Vagina (tissue), 2 donors: ENCODE data around the gene CACNA1I. TPM values are rescaled to one million over a fixed set of nuclear protein-coding genes. Genes with fewer than 3 reads are reported as not detected.

ENCODE experiments used
- DNase-seq, 2 donors: peaks; one replicate each; pipeline ENCODE4 v3.0.0-alpha.2; 2017; ENCODE audit errors: extremely low spot score in 2 of 2
- H3K27ac ChIP-seq: fragments of 200-600 bp; sonication (generic); one replicate; pipeline ENCODE4 v1.5.1; 2019
- H3K27me3 ChIP-seq: fragments of 200-600 bp; sonication (generic); one replicate; pipeline ENCODE4 v1.5.1; 2019
- H3K36me3 ChIP-seq, 2 donors: fragments of 200-600 bp; sonication (generic); one replicate each; pipeline ENCODE4 v1.5.1; 2017 to 2019
- H3K4me1 ChIP-seq: fragments of 200-600 bp; sonication (generic); one replicate; pipeline ENCODE4 v1.5.1; 2019
- H3K4me3 ChIP-seq, 2 donors: fragments of 200-600 bp; sonication (generic); 1 replicate in 1 of 2; 2 replicates in 1 of 2; pipeline ENCODE4 v1.5.1; 2016 to 2019
- H3K9me3 ChIP-seq: fragments of 200-600 bp; sonication (generic); one replicate; pipeline ENCODE4 v1.5.1; 2019
- CTCF ChIP-seq, 3 experiments: fragments of 450-650 bp in 2 of 3; fragments of 200-600 bp in 1 of 3; sonication (generic) in 1 of 3; IDR thresholded peaks; one replicate each; pipeline ENCODE4 v1.5.1; 2017 to 2019; ENCODE audit warnings: antibody characterized with exemption in 3 of 3, mild to moderate bottlenecking in 2 of 3, moderate library complexity in 2 of 3
- POLR2A ChIP-seq, 2 donors: fragments of 450-650 bp; IDR thresholded peaks; one replicate each; pipeline ENCODE4 v1.6.1; 2017; ENCODE audit warnings: antibody characterized with exemption in 2 of 2, mild to moderate bottlenecking in 2 of 2, moderate library complexity in 2 of 2
- POLR2AphosphoS5 ChIP-seq, 2 donors: sonication (generic); formaldehyde crosslinking; IDR thresholded peaks; one replicate each; pipeline ENCODE4 v1.9.0; 2017; ENCODE audit warnings: antibody characterized with exemption in 2 of 2, mild to moderate bottlenecking in 2 of 2, low read depth in 1 of 2; ENCODE audit not compliant: insufficient read depth in 1 of 2
- intact Hi-C: fragments of 100-400 bp; cut with DNase I; formaldehyde crosslinking; loops from one replicate; pipeline ENCODE4 v1.15.1; 2023
- total RNA-seq: library from RNA; depleted of rRNA; stranded (reverse); fragments of >200 nt; gene quantifications from one replicate; pipeline ENCODE4 v1.2.3, GENCODE V29; 2016

CACNA1I gene
- total RNA-seq, 1 donor from 2014 or later = 1.2 TPM

- peaks cover 12% of the 10 kb centered on the region for H3K27me3 ChIP-seq
Measured at GRCh38 chr22:39686776-39687525, 116.4 kb downstream of the CACNA1I start.

DNA sequence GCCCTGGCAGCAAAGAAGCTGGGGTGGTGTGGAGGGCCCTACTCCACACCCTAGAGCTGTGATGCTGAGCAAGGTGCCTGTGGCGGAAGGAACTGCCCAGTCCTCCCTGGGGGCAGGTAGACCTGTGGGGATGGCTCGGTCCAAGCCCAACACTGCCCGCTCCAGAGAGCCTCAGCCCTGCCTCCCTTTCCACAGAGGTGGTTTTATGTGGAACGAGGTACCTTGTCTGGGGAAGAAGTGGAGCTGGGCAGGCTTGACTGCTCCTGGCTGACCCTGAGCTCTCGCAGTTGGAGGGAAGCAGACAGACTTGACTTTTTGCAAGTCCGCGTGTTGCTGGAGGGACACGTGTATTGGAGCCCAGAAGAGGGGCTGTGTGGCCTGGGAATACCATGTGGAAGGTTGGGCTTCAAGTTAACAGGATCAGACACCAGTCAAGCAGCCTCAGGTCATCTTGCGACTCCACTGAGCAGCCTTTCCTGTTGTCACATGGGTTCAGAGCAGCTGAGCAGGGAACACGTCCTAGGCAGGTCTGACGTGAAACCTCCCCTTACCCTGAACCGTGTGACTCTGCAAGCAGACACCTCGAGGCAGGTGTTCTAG, 117.7 kb downstream of the CACNA1I start:
- Histone ChIP-seq H3K4me1 (peaks cover 4% of the 10 kb centered on the region), H3K4me3 (no peak overlapping the region), H3K27me3 (peaks cover 12% of the 10 kb centered on the region), H3K36me3 (no peaks in the 10 kb centered on the region), H3K9me3 (no peaks in the 10 kb centered on the region), H3K27ac (no peak overlapping the region)
- DNase-seq = no peak
- intact Hi-C loops = no loop called here
- TF ChIP-seq POLR2A (IDR thresholded peaks at IDR 0.05) = no peak

More at GRCh38 chr22:39686776-39687525, 116.4 kb downstream of the CACNA1I start:
- Histone ChIP-seq H3K4me3 (no peak overlapping the region), H3K36me3 (no peaks in the 10 kb centered on the region), H3K4me1 (peaks cover 4% of the 10 kb centered on the region), H3K27ac (no peak overlapping the region), H3K9me3 (no peaks in the 10 kb centered on the region)
- TF ChIP-seq POLR2AphosphoS5 (IDR thresholded peaks at IDR 0.05; ENCODE audit: insufficient read depth in 1 of 2, low read depth in 1 of 2) (no peak), POLR2A (IDR thresholded peaks at IDR 0.05) (no peak), CTCF (IDR thresholded peaks at IDR 0.05) (no peak)
- DNase-seq = no peak
- intact Hi-C loops = no loop called here

DNA sequence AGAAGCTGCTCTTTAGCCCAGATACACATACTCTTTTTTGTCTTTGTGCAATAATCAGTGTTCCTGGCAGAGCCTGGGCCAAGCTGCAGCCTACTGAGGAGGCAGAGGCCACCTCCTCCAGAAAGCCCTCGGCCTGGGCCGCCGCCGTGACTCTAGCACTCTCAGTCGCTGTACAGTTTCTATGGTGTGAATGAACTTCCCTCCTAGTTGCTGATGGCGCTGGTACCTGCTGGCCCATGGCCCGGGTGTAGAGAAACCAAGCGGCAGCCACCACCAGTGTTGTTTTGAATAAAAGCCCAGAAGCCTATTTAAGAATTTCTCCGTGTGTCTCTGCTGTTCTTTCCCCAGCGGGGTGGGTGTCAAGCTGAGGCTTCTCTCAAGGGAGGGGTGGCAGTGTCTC, 118.9 kb downstream of the CACNA1I start:
- no peak for TF ChIP-seq CTCF (IDR thresholded peaks at IDR 0.05)
- TF ChIP-seq POLR2A (IDR thresholded peaks at IDR 0.05) = no peak
- no peak for TF ChIP-seq POLR2AphosphoS5 (IDR thresholded peaks at IDR 0.05; ENCODE audit: insufficient read depth in 1 of 2, low read depth in 1 of 2)
- Histone ChIP-seq H3K4me3 (no peak overlapping the region), H3K27me3 (peaks cover 12% of the 10 kb centered on the region), H3K4me1 (peaks cover 4% of the 10 kb centered on the region), H3K9me3 (no peaks in the 10 kb centered on the region), H3K27ac (no peak overlapping the region), H3K36me3 (no peaks in the 10 kb centered on the region)
- intact Hi-C loops = no loop called here
- no peak for DNase-seq

DNA sequence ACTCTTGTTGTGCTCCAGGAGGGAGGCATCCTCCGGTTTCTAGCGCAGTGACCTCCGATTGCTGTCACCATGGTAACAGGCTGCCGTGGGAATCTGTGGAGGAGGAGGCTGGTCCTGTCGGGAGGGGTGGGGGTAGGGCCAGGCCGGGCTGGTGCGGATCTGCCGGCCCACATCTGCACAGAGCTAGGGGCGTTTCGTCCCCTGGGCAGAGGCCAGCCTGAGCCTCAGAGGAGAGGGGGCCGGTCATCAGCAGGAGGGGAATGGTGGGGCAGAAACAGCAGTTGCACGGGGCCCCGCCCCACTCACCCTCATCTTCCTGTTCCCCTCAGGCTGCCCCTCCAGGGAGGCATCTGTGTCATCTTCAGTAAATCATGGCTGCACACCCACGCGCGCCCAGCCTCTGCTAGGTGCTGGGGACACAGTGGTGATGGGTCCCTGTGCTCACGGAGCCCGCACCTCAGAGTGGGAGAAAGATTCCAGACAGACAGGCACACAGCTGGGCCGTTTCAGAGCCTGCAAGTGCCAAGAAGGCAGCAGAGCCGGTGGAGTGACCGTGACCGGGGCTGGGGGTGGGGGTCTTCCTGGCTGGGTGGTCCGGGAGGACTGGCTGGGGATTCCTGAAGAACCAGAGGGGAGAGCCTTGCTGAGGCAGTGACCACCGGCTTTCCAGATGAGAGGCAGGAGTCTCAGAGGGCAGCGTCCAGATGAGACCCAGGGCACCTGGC, 120.5 kb downstream of the CACNA1I start:
- Histone ChIP-seq H3K27ac (no peak overlapping the region), H3K36me3 (no peaks in the 10 kb centered on the region), H3K27me3 (no peaks in the 10 kb centered on the region), H3K4me3 (no peak overlapping the region), H3K4me1 (no peaks in the 10 kb centered on the region), H3K9me3 (no peaks in the 10 kb centered on the region)
- no peak for DNase-seq
- intact Hi-C loops = no loop called here
- TF ChIP-seq POLR2AphosphoS5 (IDR thresholded peaks at IDR 0.05; ENCODE audit: insufficient read depth in 1 of 2, low read depth in 1 of 2) (no peak), POLR2A (IDR thresholded peaks at IDR 0.05) (no peak), CTCF (IDR thresholded peaks at IDR 0.05) (no peak)

DNA sequence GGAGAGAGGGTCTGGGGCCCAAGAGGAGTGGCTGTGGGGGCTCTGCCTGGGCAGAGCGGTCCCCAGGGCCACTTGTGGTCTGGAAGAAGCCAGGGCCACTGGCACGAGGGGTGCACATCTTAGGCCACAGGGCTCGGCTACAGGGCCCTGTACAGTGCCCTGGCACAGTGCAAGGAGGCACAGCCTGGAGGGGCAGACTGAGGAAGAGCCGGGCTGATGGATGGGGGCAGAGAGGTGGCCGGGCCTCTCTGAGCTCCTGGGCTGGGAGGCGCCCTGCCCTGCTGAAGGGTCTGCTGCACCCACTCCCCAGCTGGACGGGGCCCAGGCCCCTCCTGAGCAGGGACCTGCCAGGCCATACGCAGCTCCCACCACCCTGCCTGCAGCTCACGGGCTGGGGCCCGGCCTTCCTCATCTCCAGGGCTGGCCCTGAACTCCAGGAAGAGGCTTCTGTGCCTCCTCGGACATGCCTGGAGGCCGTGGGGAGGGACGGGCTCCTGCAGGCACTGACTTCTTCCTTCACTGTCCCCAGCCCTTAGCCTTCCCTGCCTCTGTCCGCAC, 123.5 kb downstream of the CACNA1I start:
- TF ChIP-seq POLR2A (IDR thresholded peaks at IDR 0.05) (no peak), CTCF (IDR thresholded peaks at IDR 0.05) (no peak), POLR2AphosphoS5 (IDR thresholded peaks at IDR 0.05; ENCODE audit: insufficient read depth in 1 of 2, low read depth in 1 of 2) (no peak)
- H3K27me3 ChIP-seq = no peaks in the 10 kb centered on the region

More for the DNA sequence above, 123.5 kb downstream of the CACNA1I start:
- Histone ChIP-seq H3K36me3 (no peaks in the 10 kb centered on the region), H3K4me3 (no peak overlapping the region), H3K27ac (no peak overlapping the region), H3K9me3 (no peaks in the 10 kb centered on the region), H3K4me1 (no peaks in the 10 kb centered on the region)
- DNase-seq = no peak
- intact Hi-C loops = no loop called here
